Stimulated activated CD8-positive, alpha-beta memory T cell treated with anti-CD3 and anti-CD28 coated beads, Interleukin-15, amount 100 ng/mL, for 48 hours (primary cell): ENCODE results near the gene BCL7C.
"Not testable (repeated sequence)": the region's sequence is repeated elsewhere in the genome, so short reads cannot be mapped to it uniquely, and the experiment has no call there.

ENCODE experiments used
- DNase-seq, 2 donors: peaks; one replicate each; pipeline ENCODE4 v3.0.0-alpha.2; 2020; ENCODE audit warnings: low read depth in 2 of 2

The BCL7C gene

DNA sequence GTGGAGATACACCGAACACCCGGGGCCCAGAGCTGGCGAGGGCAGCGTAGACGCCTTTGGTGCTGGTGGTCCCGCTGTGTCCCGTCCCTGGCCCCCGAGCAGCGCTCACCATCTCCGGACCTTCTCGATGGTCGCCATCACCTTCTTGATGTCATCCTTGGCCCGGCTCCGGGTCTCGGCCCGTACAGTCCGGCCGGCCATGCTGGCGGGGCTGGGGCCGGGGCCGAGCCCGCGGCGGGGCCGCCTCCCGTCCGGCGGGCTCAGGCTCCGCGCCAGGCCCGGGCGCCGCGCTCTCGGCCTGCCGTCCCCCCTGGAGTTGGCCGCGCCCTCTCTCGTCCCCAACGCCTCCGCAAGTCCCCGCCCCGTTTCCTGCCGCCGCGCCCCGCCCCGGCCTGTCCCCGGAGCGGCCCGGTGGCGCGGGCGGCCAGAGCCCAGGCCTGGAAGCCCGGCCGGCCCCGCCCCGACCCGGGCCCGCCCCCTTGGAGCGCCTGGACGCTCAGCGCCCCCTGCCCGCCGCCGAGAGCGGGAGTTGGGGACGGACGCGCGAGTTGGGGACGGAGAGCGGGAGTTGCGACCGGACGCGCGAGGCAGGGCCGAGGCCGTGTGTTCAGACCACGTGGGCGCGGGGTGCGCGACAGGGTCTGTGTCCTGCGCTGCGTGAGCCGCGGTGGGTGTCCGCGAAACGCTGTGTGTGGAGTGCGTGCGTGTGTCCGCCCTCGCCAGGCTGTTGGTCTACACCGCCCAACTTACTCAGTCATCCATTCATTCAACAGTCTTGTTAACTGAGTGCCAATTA lies at the start of gene BCL7C:
Gene BCL7C, minus strand, starts transcription at position 334 of the 796 bp plus-strand sequence. Its CDS starts 133 bp downstream, at position 201.
- DNase-seq, result peak; percentile 84 to 86

DNA sequence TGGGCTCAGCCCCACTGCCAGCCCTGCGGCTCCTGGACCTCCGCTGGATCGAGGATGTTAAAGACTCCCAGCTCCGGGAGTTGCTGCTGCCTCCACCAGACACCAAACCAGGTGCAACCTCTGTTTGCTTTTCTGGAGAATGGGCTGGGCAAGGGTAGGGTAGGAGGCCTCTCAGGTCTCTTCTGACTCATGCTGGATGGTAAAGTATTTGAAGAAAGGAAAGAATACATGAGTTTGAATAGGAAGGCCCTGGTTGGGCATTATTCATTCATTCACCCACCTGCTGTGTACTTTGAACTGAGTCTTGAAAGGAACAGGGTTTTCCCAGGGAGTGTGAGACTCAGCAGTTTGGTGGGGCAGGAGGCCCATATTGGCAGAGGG lies 48.5 kb upstream of the BCL7C start:
- no peak for DNase-seq

DNA sequence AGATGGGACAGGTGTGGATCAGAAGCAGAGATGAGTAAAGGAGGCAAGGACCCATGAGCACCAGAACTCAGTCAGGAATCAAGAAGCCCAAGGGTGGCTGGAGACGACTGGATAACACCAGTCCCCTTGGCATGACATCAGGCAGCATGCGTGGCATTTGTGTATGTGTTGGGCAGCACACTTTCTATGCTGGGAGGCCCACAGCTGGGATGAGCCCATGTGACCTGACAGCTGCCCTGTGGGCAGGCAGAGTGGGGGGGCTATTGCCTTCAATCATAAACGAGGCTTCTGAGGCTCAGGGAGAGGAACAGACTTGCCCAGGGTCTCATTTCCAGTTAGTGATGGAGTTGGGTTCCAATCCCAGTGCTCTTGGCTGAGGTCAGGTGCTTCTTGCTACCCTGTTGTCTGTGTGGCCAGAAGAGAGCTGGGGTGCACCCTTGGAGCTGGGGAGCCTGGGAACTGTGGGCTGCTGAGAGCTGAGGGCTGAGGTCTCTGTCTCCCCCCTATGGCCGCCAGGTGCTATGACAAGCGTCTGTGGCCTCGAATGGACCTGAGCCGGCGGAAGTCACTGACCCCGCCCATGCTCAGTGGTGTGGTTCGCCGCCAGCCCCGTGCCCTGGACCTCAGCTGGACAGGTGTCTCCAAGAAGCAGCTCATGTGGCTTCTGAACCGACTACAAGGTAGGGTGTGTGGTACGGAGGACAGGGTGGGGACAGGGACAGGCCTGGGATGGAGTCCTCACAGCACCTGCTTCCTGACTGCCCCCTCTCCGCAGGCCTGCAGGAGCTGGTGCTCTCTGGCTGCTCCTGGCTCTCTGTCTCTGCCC lies 47.9 kb upstream of the BCL7C start:
- DNase-seq, result peak in 1 of 2 donors; percentile 51

DNA sequence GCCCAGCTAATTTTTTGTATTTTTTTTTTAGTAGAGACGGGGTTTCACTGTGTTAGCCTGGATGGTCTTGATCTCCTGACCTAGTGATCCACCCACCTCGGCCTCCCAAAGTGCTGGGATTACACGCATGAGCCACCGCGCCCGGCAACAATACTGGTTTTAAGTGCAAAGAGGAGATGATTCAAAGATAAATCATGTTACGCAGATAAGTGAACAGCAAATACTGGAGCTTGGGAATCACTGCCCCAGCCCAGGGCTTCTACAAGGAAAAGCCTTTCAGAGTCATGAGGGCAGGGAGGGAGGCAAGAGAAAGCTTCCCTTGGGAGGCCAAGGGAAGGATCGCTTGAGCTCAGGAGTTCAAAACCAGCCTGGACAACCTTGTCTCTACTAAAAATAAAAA lies 45.7 kb upstream of the BCL7C start:
- DNase-seq, result not testable (repeated sequence)

DNA sequence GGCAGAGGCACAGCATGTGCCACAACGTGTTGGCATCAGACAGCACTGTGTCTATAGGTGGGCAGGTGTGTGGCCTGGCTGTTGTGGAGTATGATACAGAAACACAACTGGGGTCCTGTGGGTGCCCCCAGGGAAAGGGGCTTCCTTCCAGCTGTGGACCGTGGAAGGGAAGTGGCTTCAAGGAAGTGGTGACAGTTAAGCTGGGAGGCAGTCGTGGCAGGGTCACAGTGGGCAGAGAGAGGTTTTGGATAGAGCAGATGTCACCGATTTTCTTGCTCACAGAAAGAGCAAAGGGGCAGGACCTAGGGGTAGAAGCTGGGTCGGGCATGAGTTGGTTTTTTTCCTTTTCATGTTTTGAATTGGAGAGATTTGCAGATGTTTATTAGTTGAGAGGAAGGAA lies 43.8 kb upstream of the BCL7C start:
- no peak for DNase-seq

DNA sequence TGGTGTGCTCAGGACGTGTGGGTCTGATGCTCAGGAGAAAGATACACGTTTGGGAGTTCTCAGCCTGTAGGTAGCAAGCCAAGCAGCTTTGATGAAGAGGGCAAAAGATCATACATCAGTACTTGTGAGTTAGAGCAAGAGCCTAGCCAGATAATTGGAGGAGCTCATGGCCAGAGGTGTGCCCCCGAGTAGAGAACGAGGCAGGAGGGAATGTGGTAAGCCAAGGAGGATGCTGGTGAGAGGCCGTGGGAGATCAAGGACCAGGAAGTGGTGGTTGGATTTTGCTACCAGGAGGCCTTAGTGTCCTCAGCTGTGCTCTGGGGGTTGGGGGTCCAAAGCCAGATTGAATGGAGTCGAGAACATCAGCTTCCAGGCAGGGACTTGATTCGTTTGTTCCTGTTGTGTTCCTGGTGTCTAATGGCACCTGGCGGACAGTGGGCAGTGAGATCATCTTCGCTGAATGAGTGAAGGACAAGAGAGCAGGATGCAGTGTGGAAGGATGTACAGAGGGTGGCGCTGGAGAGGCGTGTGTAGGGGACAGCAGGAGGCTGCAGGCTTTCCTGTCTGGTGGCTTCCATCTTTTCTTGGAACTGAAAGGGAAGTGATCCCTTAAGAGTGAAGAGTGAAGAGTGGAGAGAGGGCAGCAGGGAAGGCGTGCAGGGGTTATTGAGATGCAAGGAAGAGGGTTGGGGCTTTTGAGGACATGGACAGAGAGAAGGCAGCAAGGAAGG lies 41.1 kb upstream of the BCL7C start:
- DNase-seq, result no peak

DNA sequence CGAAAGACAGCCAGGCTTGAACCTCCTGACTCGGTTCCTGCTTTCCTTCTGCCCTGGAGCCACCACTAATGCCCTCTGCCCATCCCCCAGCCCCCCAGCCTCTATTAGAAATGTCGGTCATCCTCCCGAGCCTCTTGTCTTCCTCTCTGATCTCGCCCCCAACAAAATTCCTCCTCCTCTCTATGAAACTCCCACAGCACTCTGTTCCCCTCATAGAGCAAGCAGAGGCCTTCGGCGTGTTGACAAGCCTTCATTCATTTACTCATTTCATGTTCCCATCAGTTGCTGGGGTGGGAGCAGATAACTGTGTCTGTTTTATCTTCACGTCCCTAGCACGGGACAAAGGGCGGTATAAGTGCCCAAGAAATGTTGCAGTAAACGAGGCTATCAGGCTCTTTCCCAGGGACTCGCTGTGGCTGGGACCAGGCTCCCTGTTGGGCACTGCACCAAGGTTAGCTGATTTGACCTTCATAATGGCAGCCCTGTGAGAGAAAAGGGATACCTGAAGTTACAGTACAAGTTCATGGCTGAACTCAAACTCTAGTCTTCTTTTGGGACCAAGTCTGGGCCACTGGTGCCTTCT lies 37.3 kb upstream of the BCL7C start:
- DNase-seq, result no peak

DNA sequence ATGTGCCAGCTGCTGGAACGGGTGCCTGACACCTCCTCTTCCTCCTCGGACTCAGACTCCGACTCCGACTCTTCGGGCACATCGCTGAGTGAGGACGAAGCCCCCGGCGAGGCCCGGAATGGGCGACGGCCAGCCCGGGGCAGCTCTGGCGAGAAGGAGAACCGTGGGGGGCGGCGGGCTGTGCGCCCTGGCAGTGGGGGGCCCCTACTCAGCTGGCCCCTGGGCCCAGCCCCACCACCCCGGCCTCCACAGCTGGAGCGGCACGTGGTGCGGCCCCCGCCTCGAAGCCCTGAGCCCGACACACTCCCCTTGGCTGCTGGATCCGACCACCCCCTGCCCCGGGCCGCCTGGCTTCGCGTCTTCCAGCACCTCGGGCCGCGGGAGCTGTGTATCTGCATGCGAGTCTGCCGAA lies 36.3 kb upstream of the BCL7C start:
- DNase-seq, result no peak

DNA sequence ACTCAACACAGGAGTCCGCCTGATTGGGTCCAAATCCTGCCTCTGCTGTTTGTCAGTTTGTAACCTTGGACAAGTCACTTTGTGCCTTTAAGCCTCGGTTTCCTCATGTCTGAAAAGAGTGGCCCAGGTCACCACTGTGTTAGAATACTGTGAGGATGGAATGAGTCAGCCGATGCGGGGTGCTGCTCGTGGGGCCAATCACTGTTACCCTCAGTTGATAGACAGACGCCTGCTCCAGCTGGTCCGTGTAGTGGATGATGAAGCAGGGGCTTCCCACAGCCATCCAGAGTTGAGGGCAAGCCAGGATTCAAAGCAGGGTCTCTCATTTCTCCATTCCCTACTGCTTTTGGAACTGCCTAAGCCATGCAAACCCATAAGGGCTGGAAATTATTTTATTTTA lies 35.3 kb upstream of the BCL7C start:
- no peak for DNase-seq

DNA sequence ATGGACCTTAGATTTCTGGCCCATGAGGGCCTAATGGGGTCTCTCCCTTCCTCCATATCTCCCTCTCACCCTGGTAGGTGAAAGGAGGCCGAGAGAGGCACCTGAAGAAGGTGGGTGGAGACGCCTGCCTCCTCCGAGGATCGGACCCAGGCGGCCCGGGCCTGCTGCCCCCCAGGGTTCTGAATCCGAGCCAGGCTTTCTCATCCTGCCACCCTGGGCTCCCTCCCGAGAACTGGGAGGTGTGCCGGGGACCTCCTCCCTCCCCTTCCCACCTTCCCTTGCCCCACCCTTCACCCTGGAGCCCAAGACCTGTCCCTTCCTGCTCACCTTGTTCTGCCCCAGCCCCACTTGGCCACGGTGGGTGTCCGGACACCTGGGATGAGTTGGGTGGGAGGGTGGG lies 34.5 kb upstream of the BCL7C start:
- DNase-seq, result no peak

DNA sequence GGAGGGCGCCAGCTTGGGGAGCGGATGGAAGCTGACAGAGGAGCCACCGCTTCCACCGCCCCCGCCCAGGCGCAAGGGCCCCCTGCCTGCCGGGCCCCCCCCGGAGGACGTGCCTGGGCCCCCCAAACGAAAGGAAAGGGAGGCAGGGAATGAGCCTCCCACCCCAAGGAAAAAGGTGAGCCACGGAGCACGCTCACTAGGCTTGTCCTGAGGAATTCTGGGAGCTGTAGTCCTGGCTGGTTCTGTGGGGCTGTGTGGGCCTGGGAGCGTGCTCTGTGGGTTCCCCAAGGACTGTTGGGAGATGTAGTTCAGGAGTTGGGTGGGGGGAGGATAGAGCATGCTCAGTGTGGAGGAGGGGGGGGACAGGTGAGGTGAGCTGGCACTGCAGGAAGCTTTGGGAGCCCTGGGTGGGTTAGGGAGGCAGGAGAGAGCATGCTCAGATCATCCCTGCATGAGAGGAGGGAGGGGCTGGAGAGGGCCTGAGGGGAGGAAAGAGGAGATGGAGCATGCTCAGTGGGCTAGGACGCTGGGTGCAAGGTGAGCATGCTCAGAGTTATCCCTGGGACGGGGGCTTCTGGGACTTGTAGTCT lies 34.0 kb upstream of the BCL7C start:
- DNase-seq, result no peak

DNA sequence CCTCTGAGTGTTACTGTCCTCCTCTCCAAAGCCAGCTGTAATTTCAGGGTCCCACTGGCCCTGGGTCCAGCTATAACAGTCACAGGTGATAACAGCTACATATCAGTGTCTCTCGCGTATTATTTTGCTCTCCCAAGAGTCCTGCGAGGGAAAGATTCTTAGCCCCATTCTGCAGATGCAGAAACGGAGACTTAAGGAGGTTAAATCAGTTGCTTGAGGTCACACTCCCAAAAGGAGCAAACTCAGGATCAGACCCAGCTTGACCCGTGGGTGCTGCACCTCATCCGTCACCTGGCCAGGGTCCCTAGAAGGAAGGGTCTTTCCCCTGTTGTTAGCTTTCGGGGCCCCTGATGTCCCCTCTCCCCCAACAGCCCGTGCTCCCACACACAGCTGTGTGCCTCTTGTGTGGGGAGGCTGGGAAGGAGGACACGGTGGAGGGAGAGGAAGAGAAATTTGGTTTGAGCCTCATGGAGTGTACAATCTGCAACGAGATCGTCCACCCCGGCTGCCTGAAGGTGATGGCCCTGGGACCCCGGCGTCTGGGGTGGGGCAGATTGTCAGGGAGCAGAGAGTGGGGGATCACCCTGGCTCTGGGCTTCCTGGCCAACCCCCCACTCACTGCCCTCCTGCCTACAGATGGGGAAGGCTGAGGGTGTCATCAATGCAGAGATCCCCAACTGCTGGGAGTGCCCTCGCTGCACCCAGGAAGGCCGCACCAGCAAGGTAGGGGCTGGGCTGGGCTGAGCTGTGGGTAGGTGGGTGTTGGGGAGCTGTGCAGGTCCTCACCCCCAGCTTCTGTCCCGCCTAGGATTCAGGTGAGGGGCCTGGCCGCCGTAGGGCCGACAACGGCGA lies 33.3 kb upstream of the BCL7C start:
- no peak for DNase-seq

DNA sequence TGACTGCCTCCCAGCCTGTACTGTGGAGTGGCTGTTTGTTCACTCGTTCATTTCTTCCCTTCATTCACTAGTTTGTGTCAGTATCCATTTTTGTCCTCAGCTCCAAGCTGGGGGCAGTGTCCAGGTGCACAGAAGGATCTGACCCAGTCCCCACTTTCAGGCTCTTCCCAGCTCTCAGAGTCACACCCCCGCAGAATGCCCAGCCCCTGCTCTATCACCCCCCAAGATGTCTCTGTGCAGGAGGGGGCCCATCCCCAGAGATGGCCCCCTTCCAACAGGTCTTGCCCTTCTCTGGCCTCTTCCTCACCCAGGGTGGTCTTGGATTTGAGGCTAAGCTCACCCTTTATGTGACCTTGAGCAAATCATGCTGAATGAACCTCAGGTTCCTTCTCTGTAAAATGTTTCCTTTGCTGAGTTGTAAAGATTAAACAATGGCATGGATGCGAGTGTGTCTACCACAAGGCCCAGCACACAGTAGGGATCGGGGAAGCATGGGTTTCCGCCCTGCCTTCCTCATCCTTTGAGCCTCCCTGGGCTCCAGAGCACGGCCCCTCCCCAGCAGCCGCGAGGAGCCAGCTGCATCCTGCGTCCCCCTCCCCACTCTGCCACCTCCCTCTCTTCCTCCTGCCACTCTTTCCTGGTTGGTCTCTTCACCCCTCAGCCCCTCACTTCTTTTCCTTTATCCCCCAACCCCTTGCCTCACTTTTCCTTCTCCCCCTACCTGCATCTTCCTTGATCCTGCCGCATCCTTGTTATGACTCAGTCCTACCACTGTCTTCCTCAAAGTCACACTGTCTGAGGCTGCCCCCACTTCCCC lies 32.3 kb upstream of the BCL7C start:
- DNase-seq, result no peak

DNA sequence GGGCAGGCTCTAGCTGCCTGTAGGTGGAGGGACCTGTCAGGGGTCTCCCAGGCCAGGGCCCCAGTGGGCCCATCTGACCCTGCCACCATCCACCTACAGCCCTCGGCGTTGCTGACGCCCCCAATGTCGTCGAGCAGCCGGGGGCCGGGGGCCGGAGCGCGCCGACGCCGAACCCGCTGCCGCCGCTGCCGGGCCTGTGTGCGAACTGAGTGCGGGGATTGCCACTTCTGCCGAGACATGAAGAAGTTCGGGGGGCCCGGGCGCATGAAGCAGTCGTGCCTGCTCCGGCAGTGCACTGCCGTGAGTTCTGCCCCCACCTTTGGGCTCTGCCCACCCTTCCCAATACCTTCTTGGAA lies 31.7 kb upstream of the BCL7C start:
- no peak for DNase-seq

DNA sequence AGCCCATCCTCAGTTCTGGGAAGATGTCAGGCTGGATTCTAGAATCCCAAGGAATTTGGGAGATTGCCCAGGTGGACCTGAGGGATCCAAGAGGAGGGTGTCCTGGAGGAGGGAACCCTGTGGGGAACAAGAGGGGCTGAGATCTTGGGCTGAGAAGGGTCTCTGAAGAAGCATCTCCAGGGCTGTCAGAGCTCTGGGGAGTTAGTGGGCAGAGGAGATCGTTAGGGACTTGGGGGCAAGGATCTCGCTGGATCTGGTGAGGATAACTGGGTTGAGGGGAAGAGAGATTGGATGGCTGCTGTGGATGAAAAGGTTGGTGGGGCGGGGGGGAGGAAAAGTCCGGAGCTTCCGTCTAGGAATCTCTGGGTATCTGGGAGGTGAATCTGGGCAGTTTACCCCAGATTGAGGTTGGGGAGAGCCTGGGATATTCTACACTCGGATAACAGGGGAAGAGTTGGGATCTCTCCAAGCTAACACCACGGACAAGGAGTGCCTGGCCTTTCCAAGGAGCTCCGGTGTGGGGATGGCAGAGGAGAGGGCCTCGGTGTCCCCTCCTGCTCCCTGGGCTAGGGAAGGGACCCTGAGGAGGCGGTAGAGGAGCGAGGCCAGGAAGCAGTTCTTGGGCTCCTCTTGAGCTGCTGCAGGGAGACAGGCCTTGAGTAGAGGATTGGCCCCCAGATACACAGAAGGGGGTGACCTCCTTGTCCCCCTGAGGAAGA lies 31.2 kb upstream of the BCL7C start:
- no peak for DNase-seq

DNA sequence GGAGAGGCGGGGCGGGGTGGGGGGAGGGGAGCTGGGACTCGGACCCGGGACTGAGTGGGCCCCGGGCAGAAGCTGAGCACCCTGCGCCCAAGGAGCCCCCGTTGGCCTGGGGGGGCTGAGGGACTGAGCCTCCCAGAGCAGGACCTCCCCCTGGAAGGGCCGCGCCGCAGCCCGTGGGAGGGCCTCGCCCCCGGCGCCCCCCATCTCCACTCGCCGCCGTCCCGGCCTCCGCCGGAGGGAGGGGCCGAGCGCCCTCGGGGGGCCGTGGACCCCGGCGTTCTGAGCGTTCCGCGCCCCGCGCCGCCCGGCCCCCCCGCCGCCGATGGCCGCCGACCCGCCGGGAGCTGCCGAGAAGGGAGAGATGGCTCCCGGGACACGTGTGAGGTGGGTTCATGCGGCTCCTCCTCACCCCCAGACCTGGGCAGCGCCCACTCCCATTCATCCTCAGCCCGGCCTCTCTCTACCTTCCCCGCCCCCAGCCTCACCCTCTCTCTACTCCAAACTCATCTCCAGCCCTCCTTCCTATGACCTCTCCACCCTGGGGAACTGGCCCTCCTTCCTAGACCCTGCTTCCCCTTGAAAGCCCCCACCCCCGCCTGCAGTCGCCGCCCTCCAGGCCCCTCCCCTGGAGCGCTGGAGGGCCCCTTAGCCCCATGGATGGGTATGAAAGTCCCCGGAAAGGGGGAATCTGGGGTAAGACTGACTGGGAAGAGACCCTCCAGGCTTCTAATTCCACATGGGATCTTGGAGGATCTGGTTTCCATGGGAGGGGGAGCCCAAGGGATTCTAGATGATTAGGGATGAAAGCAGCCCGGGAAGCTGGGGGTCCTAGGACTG lies 30.4 kb upstream of the BCL7C start:
- DNase-seq, result no peak

DNA sequence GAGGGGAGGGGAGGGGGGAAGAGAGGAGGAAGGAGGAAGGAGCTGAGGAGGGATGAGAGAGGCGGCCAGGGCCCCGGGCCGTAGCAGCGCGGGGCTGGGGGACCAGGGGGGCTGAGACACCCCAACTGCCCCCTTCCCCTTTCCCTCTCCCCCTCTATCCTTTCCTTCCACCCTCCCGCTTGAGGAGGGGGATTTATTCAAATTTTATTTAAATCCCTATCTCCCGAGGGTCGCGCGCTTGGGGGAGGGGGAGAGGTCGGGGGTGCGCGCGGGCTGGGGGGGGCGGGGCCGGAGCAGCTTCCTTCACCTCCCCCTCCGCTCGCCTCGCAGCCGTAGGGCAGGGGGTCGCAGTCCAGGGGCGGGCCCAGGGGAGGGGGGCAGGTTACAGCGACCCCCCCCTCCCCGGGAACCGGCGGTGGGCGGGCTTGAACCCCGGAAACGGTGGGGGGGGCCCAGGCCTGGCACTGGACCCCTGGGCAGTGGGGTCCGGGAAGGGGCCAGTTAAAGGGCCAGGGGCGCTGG lies 29.7 kb upstream of the BCL7C start, which contains the start of gene FBXL19:
Gene FBXL19, plus strand, starts transcription at position 19 of the 522 bp plus-strand sequence. CDS start 2,183 bp downstream, outside the sequence.
- DNase-seq, result no peak

DNA sequence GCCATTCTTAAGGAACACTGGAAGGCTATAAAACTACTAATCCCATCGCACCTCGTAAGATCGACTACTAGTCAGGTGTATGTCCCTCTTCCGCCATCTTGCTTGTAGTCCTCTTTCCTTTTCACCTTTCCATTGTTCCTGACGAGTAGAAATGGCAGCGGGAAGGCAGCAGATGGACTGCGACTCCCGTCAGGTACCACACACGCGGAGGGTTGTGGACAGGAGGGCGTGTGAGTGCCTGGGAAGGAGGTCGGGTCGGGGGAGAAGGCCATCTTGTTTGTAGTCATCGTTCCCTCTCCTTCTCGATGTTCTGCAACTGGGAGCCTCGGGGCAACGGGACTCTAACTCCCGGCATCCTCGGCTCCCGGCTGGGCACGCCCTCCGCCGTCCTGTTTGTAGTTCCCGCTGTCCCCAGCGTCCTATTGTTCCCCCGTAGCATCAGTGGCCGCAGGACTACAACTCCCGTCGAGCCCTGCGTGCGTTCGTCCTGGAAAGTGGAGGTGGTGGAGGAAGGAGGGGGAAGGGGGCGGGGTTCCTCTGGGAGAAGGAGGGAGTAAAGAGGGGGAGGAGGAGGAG lies 29.2 kb upstream of the BCL7C start:
- peak; percentile 96 for DNase-seq
